Uterus (tissue), 2 donors: ENCODE results near the gene KCNF1.

Source experiments
- CTCF ChIP-seq, 4 experiments: fragments of 200-600 bp in 2 of 4; fragments of 450-650 bp in 2 of 4; sonication (generic) in 2 of 4; IDR thresholded peaks; one replicate each; pipeline ENCODE4 v1.5.1; 2016 to 2019; ENCODE audit warnings: antibody characterized with exemption in 4 of 4, mild to moderate bottlenecking in 2 of 4, moderate library complexity in 1 of 4
- POLR2A ChIP-seq, 2 donors: fragments of 450-650 bp; IDR thresholded peaks; one replicate each; pipeline ENCODE4 v1.6.1; 2016; ENCODE audit warnings: antibody characterized with exemption in 2 of 2, mild to moderate bottlenecking in 1 of 2, moderate library complexity in 1 of 2

DNA sequence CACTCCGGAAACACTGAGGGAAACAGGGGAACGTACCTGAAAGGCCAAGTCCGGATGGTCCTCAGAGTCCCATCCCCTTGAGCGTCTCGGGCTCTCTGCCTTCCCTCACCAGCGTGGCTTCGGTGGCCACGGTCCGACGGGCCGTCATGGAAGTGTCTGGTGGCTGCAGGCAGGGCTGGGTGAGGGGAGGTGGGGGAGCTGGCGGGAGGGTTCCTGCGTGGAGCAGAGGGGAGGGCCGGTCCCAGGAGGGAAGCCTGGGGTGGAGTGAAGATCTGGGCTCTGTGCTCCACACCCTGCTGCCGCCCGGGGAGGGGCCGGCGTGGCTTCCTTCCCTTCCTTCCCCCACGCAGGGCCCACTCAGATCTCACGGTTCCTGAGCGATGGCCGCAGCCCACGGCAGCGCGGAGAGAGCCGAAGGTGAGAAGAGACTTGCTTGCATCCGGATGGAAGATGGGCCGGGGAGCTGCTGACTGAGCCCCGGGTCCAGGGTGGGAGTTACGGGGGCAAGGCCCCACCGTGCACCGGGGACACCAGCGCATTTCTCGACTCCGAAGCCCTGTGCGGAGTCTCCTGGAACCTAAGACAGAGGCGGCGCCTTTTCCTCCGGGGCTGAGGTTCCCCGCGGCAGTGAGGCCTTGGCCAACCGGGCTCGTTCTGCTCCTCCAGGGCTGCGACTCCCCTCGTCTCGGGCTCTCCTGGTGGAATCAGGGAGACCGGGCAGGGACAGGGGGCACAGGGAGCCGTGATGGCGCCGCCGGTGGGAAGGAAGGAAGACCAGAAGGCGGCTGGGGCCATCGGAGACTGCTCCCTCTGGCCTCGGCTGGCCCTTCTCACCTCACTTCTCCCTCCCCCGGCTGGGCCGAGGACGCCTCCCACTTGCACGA lies 49.1 kb downstream of the KCNF1 start:
- TF ChIP-seq CTCF (IDR thresholded peaks at IDR 0.05) (no peak), POLR2A (IDR thresholded peaks at IDR 0.05) (no peak)
